Measurements from ENCODE around the gene SIDT1.

The SIDT1 gene

GRCh38 chr3:113600418-113601182 lies 68.2 kb downstream of the SIDT1 start:
- ChIA-PET CTCF (interaction anchor here (0.6 kb wide), 1 partner anchor 261 kb away, joined by 3 read pairs; no protein-coding TSS in a partner anchor), POLR2A (no interaction called here)
- no peak for DNase-seq (ENCODE audit: extremely low spot score)
- no peak for TF ChIP-seq CTBP1 (IDR thresholded peaks at IDR 0.05; ENCODE audit: borderline replicate concordance)
- TF ChIP-seq NFRKB (IDR thresholded peaks at IDR 0.05) = no peak
- TF ChIP-seq ELF4 (IDR thresholded peaks at IDR 0.05) = no peak
- no peak for TF ChIP-seq TARDBP (IDR thresholded peaks at IDR 0.05)
- no peak for TF ChIP-seq FOXM1 (IDR thresholded peaks at IDR 0.05; ENCODE audit: borderline replicate concordance)
- no peak for TF ChIP-seq PKNOX1 (IDR thresholded peaks at IDR 0.05)
- no peak for TF ChIP-seq ZNF384 (IDR thresholded peaks at IDR 0.05)
- TF ChIP-seq FOXA1 (IDR thresholded peaks at IDR 0.05) = no peak
- TF ChIP-seq FOXK2 (IDR thresholded peaks at IDR 0.05) = no peak
- no peak for TF ChIP-seq LEF1 (IDR thresholded peaks at IDR 0.05; ENCODE audit: borderline replicate concordance)
- no peak for TF ChIP-seq SP1 (IDR thresholded peaks at IDR 0.05)
- no peak for TF ChIP-seq L3MBTL2 (conservative IDR thresholded peaks at IDR 0.05)
- TF ChIP-seq BHLHE40 (IDR thresholded peaks at IDR 0.05; ENCODE audit: borderline replicate concordance) = no peak
- no peak for TF ChIP-seq SUZ12 (IDR thresholded peaks at IDR 0.05)

- CTCF ChIA-PET = interaction anchor here (0.6 to 1.0 kb wide), 2 partner anchors 24 to 262 kb away, joined by 3 read pairs; no protein-coding TSS in a partner anchor
- DNase-seq (ENCODE audit: extremely low spot score) = no peak
- POLR2A ChIA-PET = no interaction called here
- TF ChIP-seq L3MBTL2 (conservative IDR thresholded peaks at IDR 0.05) = no peak
- TF ChIP-seq PKNOX1 (IDR thresholded peaks at IDR 0.05) = no peak
- no peak for TF ChIP-seq SUZ12 (IDR thresholded peaks at IDR 0.05)
- no peak for TF ChIP-seq ZNF384 (IDR thresholded peaks at IDR 0.05)
- TF ChIP-seq ARNT (IDR thresholded peaks at IDR 0.05) = no peak
Measured at GRCh38 chr3:113601240-113601639, 68.9 kb downstream of the SIDT1 start.

GRCh38 chr3:113602256-113602655 lies 69.9 kb downstream of the SIDT1 start:
- TF ChIP-seq BHLHE40 (IDR thresholded peaks at IDR 0.05; ENCODE audit: borderline replicate concordance) = no peak
- DNase-seq (ENCODE audit: extremely low spot score) = no peak
- CTCF ChIA-PET = interaction anchor here (1.0 kb wide), 1 partner anchor 25 kb away, joined by 3 read pairs; no protein-coding TSS in a partner anchor
- POLR2A ChIA-PET = interaction anchor here (1.6 kb wide), 1 partner anchor 87 kb away, joined by 5 read pairs; the partner anchor contains the start of gene SPICE1

GRCh38 chr3:113602836-113603235 lies 70.5 kb downstream of the SIDT1 start:
- DNase-seq (ENCODE audit: extremely low spot score) = no peak
- TF ChIP-seq FOXA1 (IDR thresholded peaks at IDR 0.05) (no peak), CTBP1 (IDR thresholded peaks at IDR 0.05; ENCODE audit: borderline replicate concordance) (no peak), NFRKB (IDR thresholded peaks at IDR 0.05) (no peak), PKNOX1 (IDR thresholded peaks at IDR 0.05) (no peak), HDGF (IDR thresholded peaks at IDR 0.05; ENCODE audit: borderline replicate concordance) (no peak), SP1 (IDR thresholded peaks at IDR 0.05) (no peak), ZNF384 (IDR thresholded peaks at IDR 0.05) (no peak), L3MBTL2 (conservative IDR thresholded peaks at IDR 0.05) (no peak), TARDBP (IDR thresholded peaks at IDR 0.05) (no peak), ELF4 (IDR thresholded peaks at IDR 0.05) (no peak), LEF1 (IDR thresholded peaks at IDR 0.05; ENCODE audit: borderline replicate concordance) (no peak), BHLHE40 (IDR thresholded peaks at IDR 0.05; ENCODE audit: borderline replicate concordance) (no peak), FOXM1 (IDR thresholded peaks at IDR 0.05; ENCODE audit: borderline replicate concordance) (no peak), ARNT (IDR thresholded peaks at IDR 0.05) (no peak)
- CTCF ChIA-PET = no interaction called here
- POLR2A ChIA-PET = interaction anchor here (1.6 kb wide), 1 partner anchor 88 kb away, joined by 5 read pairs; the partner anchor contains the start of gene SPICE1

- CTCF ChIA-PET = no interaction called here
- no peak for DNase-seq (ENCODE audit: extremely low spot score)
- POLR2A ChIA-PET = no interaction called here
Measured at GRCh38 chr3:113606539-113607218, 74.3 kb downstream of the SIDT1 start.

GRCh38 chr3:113607219-113607596 lies 74.9 kb downstream of the SIDT1 start:
- TF ChIP-seq NFRKB (IDR thresholded peaks at IDR 0.05) (no peak), BHLHE40 (IDR thresholded peaks at IDR 0.05; ENCODE audit: borderline replicate concordance) (no peak)
- ChIA-PET POLR2A (no interaction called here), CTCF (no interaction called here)
- DNase-seq (ENCODE audit: extremely low spot score) = no peak

More at GRCh38 chr3:113606539-113607218, 74.3 kb downstream of the SIDT1 start:
- TF ChIP-seq ARNT (IDR thresholded peaks at IDR 0.05) (no peak), SUZ12 (IDR thresholded peaks at IDR 0.05) (no peak), FOXK2 (IDR thresholded peaks at IDR 0.05) (no peak)
